ENCODE data around the gene DNM3. TPM values are rescaled to one million over a fixed set of nuclear protein-coding genes. Genes with fewer than 3 reads are reported as not detected.

The DNM3 gene
- total RNA-seq, 1 donor from 2014 or later = 1.1 TPM

DNA sequence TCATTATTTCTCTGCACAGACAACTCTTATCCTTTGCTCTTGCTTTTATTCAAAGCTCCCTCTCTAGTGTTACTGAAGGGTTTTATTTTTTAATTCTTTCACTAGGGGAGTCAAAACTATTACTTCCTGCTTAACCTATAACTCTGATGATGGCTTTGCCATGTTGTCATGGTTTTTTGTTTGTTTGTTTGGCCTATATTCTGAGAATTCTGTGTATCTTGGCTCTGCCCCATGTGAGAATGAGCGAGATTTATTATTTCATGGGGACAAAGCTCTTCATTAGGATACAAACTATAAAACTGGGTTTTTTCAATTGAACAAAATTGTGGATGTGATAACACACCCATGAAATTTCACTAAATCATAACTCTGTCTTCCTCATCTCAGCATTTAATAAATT is 388.6 kb downstream of the DNM3 start:
- H3K9ac ChIP-seq = no peak overlapping the region
- peaks cover 3% of the 10 kb centered on the region for H3K9me3 Mint-ChIP-seq
- no peaks in the 10 kb centered on the region for H3K9me3 ChIP-seq (ENCODE audit: low read depth)

DNA sequence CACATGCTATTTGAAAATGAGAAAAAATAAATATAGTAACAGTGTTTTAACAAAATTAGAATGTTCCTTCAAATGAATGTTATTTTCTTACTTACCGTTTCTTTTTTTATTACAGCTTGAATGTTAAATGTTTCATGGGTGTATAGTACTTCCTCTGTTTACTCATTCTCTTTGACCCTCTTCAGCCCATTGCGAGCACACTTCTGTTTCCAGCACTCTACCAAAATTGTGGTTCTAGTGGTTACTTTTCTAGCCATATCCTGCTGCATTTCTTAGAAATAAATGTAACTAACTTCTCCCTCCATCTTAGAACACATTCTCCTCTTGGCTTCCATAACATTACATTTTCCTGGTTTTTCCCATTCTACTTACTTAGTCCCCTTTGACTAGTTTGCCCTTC is 389.2 kb downstream of the DNM3 start:
- Histone ChIP-seq H3K27me3 (no peaks in the 10 kb centered on the region), H3K9ac (no peak overlapping the region), H3K79me2 (ENCODE audit: low read depth) (no peaks in the 10 kb centered on the region), H2AFZ (replicated peaks) (no peak overlapping the region), H3K4me2 (no peak overlapping the region), H3F3A (ENCODE audit: low read depth) (no peaks in the 10 kb centered on the region), H3K36me3 (no peaks in the 10 kb centered on the region), H3K4me3 (no peak overlapping the region), H3K9me3 (ENCODE audit: low read depth) (no peaks in the 10 kb centered on the region), H4K20me1 (ENCODE audit: low read depth) (no peaks in the 10 kb centered on the region), H3K27ac (no peak overlapping the region), H3K4me1 (no peaks in the 10 kb centered on the region)
- Mint-ChIP-seq H3K9me3 (peaks cover 3% of the 10 kb centered on the region), H3K4me3 (no peak overlapping the region), H3K27me3 (ENCODE audit: insufficient read depth, low read depth) (no peaks in the 10 kb centered on the region), H3K36me3 (no peaks in the 10 kb centered on the region), H3K4me1 (no peaks in the 10 kb centered on the region), H3K27ac (no peak overlapping the region)
- no peak for TF ChIP-seq EZH2phosphoT487 (IDR thresholded peaks at IDR 0.05)
- TF ChIP-seq, protein P1, sequence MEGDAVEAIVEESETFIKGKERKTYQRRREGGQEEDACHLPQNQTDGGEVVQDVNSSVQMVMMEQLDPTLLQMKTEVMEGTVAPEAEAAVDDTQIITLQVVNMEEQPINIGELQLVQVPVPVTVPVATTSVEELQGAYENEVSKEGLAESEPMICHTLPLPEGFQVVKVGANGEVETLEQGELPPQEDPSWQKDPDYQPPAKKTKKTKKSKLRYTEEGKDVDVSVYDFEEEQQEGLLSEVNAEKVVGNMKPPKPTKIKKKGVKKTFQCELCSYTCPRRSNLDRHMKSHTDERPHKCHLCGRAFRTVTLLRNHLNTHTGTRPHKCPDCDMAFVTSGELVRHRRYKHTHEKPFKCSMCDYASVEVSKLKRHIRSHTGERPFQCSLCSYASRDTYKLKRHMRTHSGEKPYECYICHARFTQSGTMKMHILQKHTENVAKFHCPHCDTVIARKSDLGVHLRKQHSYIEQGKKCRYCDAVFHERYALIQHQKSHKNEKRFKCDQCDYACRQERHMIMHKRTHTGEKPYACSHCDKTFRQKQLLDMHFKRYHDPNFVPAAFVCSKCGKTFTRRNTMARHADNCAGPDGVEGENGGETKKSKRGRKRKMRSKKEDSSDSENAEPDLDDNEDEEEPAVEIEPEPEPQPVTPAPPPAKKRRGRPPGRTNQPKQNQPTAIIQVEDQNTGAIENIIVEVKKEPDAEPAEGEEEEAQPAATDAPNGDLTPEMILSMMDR (IDR thresholded peaks at IDR 0.05) = no peak
- no peak for TF ChIP-seq EZH2 (IDR thresholded peaks at IDR 0.05)
- no peak for DNase-seq (ENCODE audit: low spot score)

More for the DNA sequence above, 388.6 kb downstream of the DNM3 start:
- Histone ChIP-seq H3K4me3 (no peak overlapping the region), H3K27ac (no peak overlapping the region), H3K36me3 (no peaks in the 10 kb centered on the region), H3K27me3 (no peaks in the 10 kb centered on the region), H3K4me1 (no peaks in the 10 kb centered on the region), H3K79me2 (ENCODE audit: low read depth) (no peaks in the 10 kb centered on the region), H4K20me1 (ENCODE audit: low read depth) (no peaks in the 10 kb centered on the region), H3F3A (ENCODE audit: low read depth) (no peaks in the 10 kb centered on the region), H3K4me2 (no peak overlapping the region), H2AFZ (replicated peaks) (no peak overlapping the region)
- no peak for TF ChIP-seq EZH2phosphoT487 (IDR thresholded peaks at IDR 0.05)
- TF ChIP-seq, protein P1 (IDR thresholded peaks at IDR 0.05) = no peak
- TF ChIP-seq EZH2 (IDR thresholded peaks at IDR 0.05) = no peak
- no peak for DNase-seq (ENCODE audit: low spot score)
- H3K27ac Mint-ChIP-seq = no peak overlapping the region
- no peaks in the 10 kb centered on the region for H3K27me3 Mint-ChIP-seq (ENCODE audit: insufficient read depth, low read depth)
- no peaks in the 10 kb centered on the region for H3K36me3 Mint-ChIP-seq
- no peak overlapping the region for H3K4me3 Mint-ChIP-seq
- H3K4me1 Mint-ChIP-seq = no peaks in the 10 kb centered on the region

DNA sequence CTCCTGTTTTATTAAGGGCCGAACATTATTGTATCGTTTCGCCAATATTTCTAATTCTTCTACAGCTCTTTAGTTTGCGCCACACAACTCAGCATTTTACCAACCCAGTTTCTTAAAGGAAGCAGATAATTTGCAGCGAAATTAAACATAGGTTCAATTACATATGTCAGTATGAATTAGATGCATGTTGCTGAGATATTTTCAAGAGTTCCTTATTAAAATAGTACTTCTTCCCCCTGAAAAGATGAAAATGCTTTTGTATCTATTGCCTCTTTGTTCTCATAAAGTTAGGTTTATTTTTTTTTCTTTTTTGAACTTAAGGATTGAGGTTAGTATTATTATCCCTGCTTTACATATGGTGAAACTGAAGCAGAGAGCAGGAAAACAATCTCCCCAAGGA is 395.7 kb downstream of the DNM3 start:
- H3K4me3 Mint-ChIP-seq = no peak overlapping the region
- H3K36me3 Mint-ChIP-seq = no peaks in the 10 kb centered on the region
- Histone ChIP-seq H3K4me2 (no peak overlapping the region), H4K20me1 (ENCODE audit: low read depth) (no peaks in the 10 kb centered on the region), H3K27ac (no peak overlapping the region), H3K36me3 (no peaks in the 10 kb centered on the region), H2AFZ (replicated peaks) (no peak overlapping the region), H3K4me1 (peaks cover 23% of the 10 kb centered on the region), H3K9ac (no peak overlapping the region), H3F3A (ENCODE audit: low read depth) (no peaks in the 10 kb centered on the region), H3K27me3 (no peaks in the 10 kb centered on the region), H3K4me3 (no peak overlapping the region), H3K79me2 (ENCODE audit: low read depth) (no peaks in the 10 kb centered on the region), H3K9me3 (ENCODE audit: low read depth) (no peaks in the 10 kb centered on the region)
- peaks cover 21% of the 10 kb centered on the region for H3K4me1 Mint-ChIP-seq
- H3K27me3 Mint-ChIP-seq (ENCODE audit: insufficient read depth, low read depth) = no peaks in the 10 kb centered on the region
- H3K9me3 Mint-ChIP-seq = peaks cover 3% of the 10 kb centered on the region
- no peak for TF ChIP-seq EZH2 (IDR thresholded peaks at IDR 0.05)
- no peak for TF ChIP-seq EZH2phosphoT487 (IDR thresholded peaks at IDR 0.05)
- TF ChIP-seq, protein P1 (IDR thresholded peaks at IDR 0.05) = no peak
- no peak for DNase-seq (ENCODE audit: low spot score)
- H3K27ac Mint-ChIP-seq = no peak overlapping the region

All from neural progenitor cell (in vitro differentiated cells).